A673 (cell line): Measurements from ENCODE around the gene ABCD1. TPM values are rescaled to one million over a fixed set of nuclear protein-coding genes. Genes with fewer than 3 reads are reported as not detected.
"Not testable (repeated sequence)": the region's sequence is repeated elsewhere in the genome, so short reads cannot be mapped to it uniquely, and the experiment has no call there.

Experiments
- BruUV-seq: library from RNA; stranded (reverse); fragments of 400-500 nt; replicated peaks from 2 replicates; lab custom pipeline; 2021; lab: Mats Ljungman, UMichigan
- CTCF ChIA-PET: fragments of 300-600 bp; sonication (Branson Sonifier 250); formaldehyde crosslinking; loops from one replicate; lab custom pipeline; 2022; ENCODE audit warnings: antibody characterized with exemption; lab: Charles Lee
- POLR2A ChIA-PET: fragments of 300-600 bp; sonication (Branson Sonifier 250); formaldehyde crosslinking; loops from one replicate; lab custom pipeline; 2022; ENCODE audit warnings: antibody characterized with exemption; ENCODE audit not compliant: low non-redundant PET; lab: Charles Lee
- DNase-seq: peaks from one replicate; pipeline ENCODE4 v3.0.0-alpha.2; 2015; ENCODE audit warnings: low spot score
- H3K27ac ChIP-seq: fragments of 200-600 bp; sonication (generic); 2 replicates; pipeline ENCODE4 v1.5.1; 2016; ENCODE audit warnings: mixed run types, low read depth, mild to moderate bottlenecking, mixed read lengths, antibody characterized with exemption, low read length; ENCODE audit not compliant: poor library complexity, severe bottlenecking
- H3K27me3 ChIP-seq: fragments of 200-600 bp; sonication (generic); replicated peaks from 2 replicates; pipeline ENCODE4 v1.6.1; 2017; ENCODE audit warnings: mixed run types, low read depth, mild to moderate bottlenecking, mixed read lengths, antibody characterized with exemption, low read length; ENCODE audit not compliant: insufficient read depth, poor library complexity
- H3K36me3 ChIP-seq: fragments of 200-600 bp; sonication (generic); 2 replicates; pipeline ENCODE4 v1.6.1; 2016; ENCODE audit warnings: mixed run types, mild to moderate bottlenecking, mixed read lengths, antibody characterized with exemption, low read length; ENCODE audit not compliant: insufficient read depth, poor library complexity, severe bottlenecking
- H3K4me1 ChIP-seq: fragments of 200-600 bp; sonication (generic); 2 replicates; pipeline ENCODE4 v1.6.1; 2017; ENCODE audit warnings: mixed run types, mild to moderate bottlenecking, mixed read lengths, antibody characterized with exemption, low read length; ENCODE audit not compliant: insufficient read depth, poor library complexity, severe bottlenecking
- H3K4me3 ChIP-seq: fragments of 200-600 bp; sonication (generic); 2 replicates; pipeline ENCODE4 v1.5.1; 2016; ENCODE audit warnings: low read depth, mixed run types, mild to moderate bottlenecking, mixed read lengths, low read length; ENCODE audit not compliant: poor library complexity, severe bottlenecking
- H3K9me3 ChIP-seq: fragments of 200-600 bp; sonication (generic); 2 replicates; pipeline ENCODE4 v1.6.1; 2016; ENCODE audit warnings: mixed run types, low read depth, mild to moderate bottlenecking, mixed read lengths, antibody characterized with exemption, low read length; ENCODE audit not compliant: poor library complexity, severe bottlenecking
- EZH2 ChIP-seq: fragments of 200-600 bp; sonication (generic); IDR thresholded peaks from 2 replicates; pipeline ENCODE4 v1.6.1; 2017; ENCODE audit warnings: borderline replicate concordance, low read depth, mild to moderate bottlenecking, mixed read lengths, antibody characterized with exemption, low read length; ENCODE audit not compliant: poor library complexity, severe bottlenecking
- intact Hi-C: fragments of 100-400 bp; cut with micrococcal nuclease; formaldehyde crosslinking; loops from one replicate; pipeline ENCODE4 v1.10.0; 2022; ENCODE audit not compliant: unreplicated experiment
- total RNA-seq: library from RNA; stranded (reverse); gene quantifications from 2 replicates; pipeline ENCODE4 v1.2.3, GENCODE V29; 2021
- TF ChIP-seq, protein P1 (sequence below): fragments of 300-800, 200-600 bp; sonication (generic); conservative IDR thresholded peaks from 2 replicates; pipeline ENCODE4 v1.5.1; 2017; ENCODE audit warnings: low read depth, mild to moderate bottlenecking, antibody characterized with exemption, low read length, moderate library complexity, mixed read lengths

The ABCD1 gene
- total RNA-seq, 1 experiment from 2014 or later = 7.8 TPM

DNA sequence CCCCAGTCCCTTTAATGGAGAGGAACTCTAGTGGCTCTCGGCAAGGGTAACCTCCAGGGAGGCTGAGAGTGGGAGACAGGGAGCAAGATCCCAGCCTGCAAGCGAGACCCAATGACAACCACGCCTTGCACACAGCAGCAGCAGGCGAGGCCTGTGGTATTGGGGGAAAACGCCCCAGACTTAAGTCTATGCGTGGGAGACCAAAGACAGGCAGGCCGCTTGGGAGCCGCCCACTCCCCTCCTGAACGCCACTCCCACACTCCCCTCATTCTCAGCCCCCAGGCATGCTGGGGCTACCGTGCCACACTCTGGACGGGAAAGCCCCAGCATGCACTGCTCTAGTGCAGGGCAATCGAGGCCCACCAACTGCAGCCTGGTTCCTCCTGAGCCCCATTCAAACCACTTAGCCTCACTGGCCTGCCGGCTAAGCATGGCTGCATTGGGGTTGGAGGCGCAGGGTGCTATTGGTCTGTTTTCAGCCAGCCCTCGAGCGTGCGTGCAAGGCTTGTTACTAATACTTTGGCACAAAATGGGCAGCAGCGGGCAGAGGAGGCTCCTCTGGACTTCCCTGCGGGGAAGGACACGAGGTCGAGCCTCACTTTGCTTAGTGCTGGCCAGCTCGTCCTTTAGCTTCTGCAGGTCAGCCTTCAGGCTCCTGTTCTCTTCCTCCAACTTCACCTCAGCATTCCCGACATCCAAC is 22.2 kb upstream of the ABCD1 start:
- no peaks in the 10 kb centered on the region for H3K9me3 ChIP-seq
- H3K4me1 ChIP-seq = no peaks in the 10 kb centered on the region
- no peaks in the 10 kb centered on the region for H3K27me3 ChIP-seq
- intact Hi-C loops = no loop called here
- no peak for DNase-seq
- TF ChIP-seq, protein P1, sequence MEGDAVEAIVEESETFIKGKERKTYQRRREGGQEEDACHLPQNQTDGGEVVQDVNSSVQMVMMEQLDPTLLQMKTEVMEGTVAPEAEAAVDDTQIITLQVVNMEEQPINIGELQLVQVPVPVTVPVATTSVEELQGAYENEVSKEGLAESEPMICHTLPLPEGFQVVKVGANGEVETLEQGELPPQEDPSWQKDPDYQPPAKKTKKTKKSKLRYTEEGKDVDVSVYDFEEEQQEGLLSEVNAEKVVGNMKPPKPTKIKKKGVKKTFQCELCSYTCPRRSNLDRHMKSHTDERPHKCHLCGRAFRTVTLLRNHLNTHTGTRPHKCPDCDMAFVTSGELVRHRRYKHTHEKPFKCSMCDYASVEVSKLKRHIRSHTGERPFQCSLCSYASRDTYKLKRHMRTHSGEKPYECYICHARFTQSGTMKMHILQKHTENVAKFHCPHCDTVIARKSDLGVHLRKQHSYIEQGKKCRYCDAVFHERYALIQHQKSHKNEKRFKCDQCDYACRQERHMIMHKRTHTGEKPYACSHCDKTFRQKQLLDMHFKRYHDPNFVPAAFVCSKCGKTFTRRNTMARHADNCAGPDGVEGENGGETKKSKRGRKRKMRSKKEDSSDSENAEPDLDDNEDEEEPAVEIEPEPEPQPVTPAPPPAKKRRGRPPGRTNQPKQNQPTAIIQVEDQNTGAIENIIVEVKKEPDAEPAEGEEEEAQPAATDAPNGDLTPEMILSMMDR = no peak
- TF ChIP-seq EZH2 = no peak
- CTCF ChIA-PET = no interaction called here
- no TSS peak for BruUV-seq
- H3K27ac ChIP-seq = no peak overlapping the region
- H3K4me3 ChIP-seq = no peak overlapping the region
- peaks cover 5% of the 10 kb centered on the region for H3K36me3 ChIP-seq
- POLR2A ChIA-PET = no interaction called here

DNA sequence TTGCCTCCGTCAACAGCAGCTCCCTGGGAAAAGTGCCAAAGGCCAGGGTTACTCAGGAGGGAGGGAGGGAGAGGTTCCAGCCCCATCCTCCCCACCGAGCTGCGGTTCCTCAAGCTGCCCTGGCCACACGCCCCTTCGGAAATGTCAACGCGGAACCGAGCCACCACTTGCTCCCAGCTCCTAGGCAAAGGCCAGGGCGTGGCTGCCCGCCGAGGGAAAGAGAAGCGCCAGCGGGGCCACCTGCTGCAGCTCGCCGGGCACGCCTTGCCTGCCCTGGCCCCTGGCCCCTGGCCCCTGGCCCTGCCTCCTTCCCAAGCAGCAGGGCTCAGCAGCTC is 21.7 kb upstream of the ABCD1 start:
- no peaks in the 10 kb centered on the region for H3K27me3 ChIP-seq
- DNase-seq = no peak
- POLR2A ChIA-PET = no interaction called here
- BruUV-seq = no TSS peak
- H3K27ac ChIP-seq = no peak overlapping the region
- no peak overlapping the region for H3K4me3 ChIP-seq
- TF ChIP-seq EZH2 = no peak
- TF ChIP-seq, protein P1 = no peak
- no peaks in the 10 kb centered on the region for H3K4me1 ChIP-seq
- peaks cover 5% of the 10 kb centered on the region for H3K36me3 ChIP-seq
- H3K9me3 ChIP-seq = no peaks in the 10 kb centered on the region
- intact Hi-C loops = no loop called here
- CTCF ChIA-PET = no interaction called here

DNA sequence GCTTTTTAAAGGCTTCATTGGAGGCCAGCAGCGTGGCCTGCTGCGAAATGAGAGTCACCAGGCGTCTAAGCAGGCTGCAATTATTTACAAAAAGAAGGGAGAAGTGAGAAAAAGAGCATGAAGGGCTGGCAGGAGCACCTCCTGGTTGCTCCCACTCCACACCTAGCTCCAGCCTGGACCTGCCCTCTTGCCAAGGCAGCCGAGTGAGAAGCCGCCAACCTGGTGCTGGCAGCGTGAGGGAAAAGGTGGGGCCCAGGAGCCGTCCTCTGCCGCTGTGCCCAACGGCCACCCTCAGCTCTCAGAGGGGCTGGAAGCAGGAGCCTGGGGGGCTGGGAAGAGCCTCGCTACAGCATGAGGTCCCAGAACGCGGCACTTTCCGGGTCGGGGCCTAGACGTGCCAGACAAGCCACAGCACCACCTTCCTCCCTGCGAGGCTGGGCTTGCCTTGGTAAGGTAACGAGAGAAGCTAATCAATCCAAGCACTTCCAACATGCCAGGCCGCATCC is 20.6 kb upstream of the ABCD1 start:
- H3K4me3 ChIP-seq = no peak overlapping the region
- no peak for DNase-seq
- no TSS peak for BruUV-seq
- no peaks in the 10 kb centered on the region for H3K27me3 ChIP-seq
- POLR2A ChIA-PET = no interaction called here
- no peak overlapping the region for H3K27ac ChIP-seq
- H3K36me3 ChIP-seq = peaks cover 5% of the 10 kb centered on the region
- no peaks in the 10 kb centered on the region for H3K4me1 ChIP-seq
- no peak for TF ChIP-seq EZH2
- TF ChIP-seq, protein P1 = no peak
- intact Hi-C loops = no loop called here
- CTCF ChIA-PET = no interaction called here
- H3K9me3 ChIP-seq = no peaks in the 10 kb centered on the region

DNA sequence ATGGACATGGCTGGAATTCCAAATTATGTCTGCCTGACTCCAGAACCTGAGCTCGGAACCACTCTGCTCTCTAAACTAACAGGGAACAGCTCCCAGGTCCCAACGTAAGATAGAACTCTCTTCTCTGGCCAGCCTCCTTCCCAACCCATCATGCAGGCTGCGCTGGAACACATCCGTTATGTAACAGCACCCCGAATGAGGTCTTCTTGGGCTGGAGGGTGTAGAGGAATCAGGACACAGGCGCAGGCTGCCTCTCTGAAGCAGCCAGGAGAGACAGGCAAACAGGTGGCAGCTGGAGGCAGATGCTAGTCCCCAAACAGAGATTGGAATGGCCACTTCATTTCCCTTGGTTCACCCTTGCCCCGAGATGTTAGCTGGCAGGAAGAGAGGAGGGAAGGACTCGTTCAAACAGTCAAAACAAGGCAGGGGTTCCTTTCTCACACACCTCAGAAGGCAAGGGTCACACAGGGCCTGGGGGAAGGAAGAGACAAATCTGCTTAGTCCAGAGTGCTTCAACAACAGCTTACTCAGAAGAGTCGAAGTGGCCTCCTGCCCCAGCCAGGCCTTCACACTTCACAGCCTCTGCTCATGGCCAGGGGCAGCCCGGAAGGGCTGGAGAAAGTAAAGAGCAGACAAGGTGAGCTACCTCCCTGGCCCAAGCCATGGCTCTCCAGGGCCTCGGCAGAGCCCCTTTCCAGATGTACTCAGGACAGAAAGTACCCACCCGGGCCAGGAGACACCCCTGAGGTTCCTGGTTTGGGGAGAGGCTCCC is 19.8 kb upstream of the ABCD1 start:
- H3K36me3 ChIP-seq, H3K27me3 ChIP-seq, POLR2A ChIA-PET, H3K4me3 ChIP-seq, BruUV-seq, H3K27ac ChIP-seq, DNase-seq, H3K9me3 ChIP-seq, H3K4me1 ChIP-seq, intact Hi-C loops: not testable (repeated sequence)
- CTCF ChIA-PET = interaction anchor here (0.9 kb wide), 1 partner anchor 47 kb away, joined by 3 read pairs; no protein-coding TSS in a partner anchor

DNA sequence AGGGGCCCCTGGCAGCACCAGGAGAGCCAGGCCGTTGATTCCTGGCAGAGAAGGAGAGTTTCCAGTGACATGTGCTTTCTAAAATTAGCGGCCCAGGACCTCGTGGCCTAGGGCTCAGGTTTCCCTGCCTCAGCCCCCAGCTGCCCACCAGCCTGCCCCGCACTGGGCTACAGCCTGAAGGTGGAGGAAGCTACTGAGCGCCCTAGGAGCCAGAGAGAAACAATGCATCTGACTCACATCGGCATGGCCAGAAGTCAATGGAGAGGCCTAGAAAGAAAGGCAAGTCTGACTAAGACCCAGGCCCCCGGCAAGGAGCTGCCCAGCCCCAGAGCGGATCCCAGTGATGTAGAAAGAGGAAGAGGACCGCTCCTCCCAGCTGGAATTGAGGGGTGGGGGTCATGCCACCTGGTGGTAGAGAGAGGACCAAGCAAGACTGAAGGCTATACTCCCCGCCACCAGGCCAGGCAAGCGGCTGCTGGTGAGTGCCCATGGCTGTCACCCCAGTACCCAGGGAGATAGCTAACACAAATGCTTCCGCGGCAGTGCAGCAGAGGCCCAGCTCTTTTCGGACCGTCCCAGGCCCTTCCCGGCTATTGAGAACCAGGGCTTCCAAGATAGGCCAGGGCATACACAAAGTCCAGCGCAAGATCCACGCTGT is 19.1 kb upstream of the ABCD1 start:
- H3K36me3 ChIP-seq, intact Hi-C loops, H3K9me3 ChIP-seq, H3K4me3 ChIP-seq, DNase-seq, H3K27me3 ChIP-seq, BruUV-seq, POLR2A ChIA-PET, H3K4me1 ChIP-seq, H3K27ac ChIP-seq: not testable (repeated sequence)
- CTCF ChIA-PET = interaction anchor here (0.9 kb wide), 1 partner anchor 48 kb away, joined by 3 read pairs; no protein-coding TSS in a partner anchor
